HG02840 (cell line): ENCODE data around the gene KLKB1.
"Not testable (repeated sequence)": the region's sequence is repeated elsewhere in the genome, so short reads cannot be mapped to it uniquely, and the experiment has no call there.

Experiments used
- ATAC-seq: cut with Tn5 transposase; IDR thresholded peaks from one replicate; pipeline ENCODE4 v1.9.1; 2021; ENCODE audit warnings: mild to moderate bottlenecking, moderate library complexity, moderate number of reproducible peaks; ENCODE audit not compliant: unreplicated experiment, low FRiP score

Gene KLKB1

DNA sequence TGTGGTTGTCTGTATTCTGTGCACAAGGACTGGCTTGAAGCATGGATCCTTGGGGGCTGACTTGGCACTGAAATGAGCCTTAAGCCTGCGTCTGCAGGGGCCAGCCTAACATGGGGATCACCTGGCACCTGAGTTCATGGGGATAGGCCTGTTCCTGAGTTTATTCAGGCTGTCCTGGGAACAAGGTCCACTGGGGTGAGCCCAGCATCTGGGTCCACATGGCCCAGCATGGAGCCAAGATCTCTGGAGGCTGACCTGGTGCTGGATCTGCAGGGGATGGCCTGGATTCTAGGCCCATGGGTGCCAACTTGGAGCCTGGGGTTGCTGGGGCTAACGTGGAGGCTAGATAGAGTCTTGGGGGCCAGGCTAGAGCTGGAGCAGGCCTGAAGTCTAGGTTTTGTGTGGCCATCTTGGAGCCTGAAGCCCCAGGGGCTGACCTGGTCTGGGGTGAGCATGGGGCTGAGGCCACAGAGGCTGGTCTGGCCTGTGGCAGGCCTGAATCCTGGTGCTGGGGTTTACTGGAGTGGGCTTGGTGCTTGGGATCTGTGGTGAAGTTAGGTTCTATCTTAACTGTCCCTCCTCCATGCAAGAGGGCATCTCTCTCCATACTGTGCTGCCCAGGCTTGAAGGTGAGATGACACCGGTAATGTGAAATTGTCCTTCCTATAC is 652 bp upstream of the KLKB1 start:
- ATAC-seq, result no peak

DNA sequence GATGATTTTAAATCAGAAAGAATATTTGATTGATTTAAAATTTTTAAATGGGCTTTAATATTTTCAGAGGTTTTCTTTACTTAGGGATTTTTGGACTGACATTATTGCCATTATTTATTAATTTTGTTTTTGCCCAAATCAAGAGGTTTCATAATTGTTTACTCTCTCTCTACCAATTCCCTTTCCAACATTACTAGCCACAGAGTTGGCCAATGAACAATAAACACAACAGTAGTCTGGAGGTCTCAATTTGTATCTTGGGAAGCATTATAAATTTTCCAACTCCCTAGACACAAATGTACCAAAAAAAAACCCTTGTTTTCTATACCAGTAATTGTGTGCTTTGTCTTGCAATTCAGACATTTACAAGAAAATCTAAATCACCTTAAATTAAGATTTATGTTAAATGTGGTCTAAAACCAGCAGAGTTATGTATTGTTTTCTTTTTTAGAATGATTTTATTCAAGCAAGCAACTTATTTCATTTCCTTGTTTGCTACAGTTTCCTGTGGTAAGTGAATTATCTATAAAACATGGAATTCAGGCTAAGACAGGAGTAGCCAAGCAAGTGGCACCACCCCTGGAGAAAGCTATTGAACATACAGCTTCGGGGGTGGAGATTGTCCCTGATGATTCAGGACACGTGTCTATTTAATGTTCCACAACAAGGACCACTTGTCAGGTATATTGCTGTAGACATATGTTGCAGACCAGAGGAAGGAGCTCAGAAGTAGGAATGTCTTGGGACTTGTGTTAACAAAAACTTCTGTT is 622 bp downstream of the KLKB1 start:
- no peak for ATAC-seq

DNA sequence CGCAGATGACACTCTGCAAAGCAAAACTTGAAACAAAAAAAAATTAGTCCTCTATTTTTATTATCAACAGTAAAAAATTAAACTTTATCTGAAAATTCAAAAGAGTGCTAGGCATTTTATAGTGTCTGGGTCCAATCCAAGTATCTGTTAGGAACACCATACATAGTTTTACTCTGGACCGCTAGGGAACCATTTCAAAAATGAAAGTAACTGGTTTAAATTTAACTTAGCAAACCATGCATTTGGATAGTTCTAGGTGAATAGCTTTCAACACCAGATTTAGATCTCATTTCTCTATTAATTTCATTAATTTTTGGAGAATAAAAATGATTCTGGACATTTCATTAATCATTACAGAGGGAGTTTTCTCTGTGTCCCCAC is 1.2 kb downstream of the KLKB1 start:
- ATAC-seq, result no peak

DNA sequence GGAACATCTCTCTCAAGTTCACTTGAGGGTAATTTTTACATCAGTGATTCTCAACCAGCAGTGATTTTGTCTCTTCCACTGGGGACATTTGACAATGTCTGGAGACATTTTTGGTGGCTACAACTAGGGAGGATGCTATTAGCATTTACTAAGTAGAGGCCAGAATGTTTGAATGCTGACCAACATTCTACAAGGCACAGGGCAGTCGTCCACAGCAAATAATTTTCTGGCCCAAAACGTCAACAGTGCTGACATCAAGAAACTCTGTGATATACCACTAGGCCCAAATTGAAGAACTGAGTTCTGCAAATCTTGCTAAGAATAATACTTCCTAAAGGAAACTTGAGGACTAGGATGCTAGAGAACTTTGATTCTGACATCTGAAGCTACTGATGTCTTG is 7.1 kb downstream of the KLKB1 start:
- ATAC-seq, result no peak

DNA sequence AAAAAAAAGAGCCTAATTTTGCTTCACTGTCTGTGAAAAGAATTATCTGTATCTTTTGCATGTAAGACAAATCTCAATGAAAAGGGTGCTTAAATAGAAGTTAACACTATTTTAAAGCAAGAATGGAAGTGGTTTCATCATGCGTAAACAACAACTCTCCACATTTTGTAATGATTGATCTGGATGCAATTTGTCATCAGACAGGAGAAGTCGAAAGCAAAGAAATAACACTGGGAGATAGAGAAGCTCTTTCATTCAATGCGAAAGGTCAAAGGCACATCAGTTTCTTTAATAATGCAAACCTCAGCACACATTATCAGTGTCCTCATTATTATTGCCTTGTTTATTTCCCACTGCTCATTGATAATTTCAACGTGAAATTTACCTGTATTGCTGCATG is 8.8 kb downstream of the KLKB1 start:
- ATAC-seq, result no peak

DNA sequence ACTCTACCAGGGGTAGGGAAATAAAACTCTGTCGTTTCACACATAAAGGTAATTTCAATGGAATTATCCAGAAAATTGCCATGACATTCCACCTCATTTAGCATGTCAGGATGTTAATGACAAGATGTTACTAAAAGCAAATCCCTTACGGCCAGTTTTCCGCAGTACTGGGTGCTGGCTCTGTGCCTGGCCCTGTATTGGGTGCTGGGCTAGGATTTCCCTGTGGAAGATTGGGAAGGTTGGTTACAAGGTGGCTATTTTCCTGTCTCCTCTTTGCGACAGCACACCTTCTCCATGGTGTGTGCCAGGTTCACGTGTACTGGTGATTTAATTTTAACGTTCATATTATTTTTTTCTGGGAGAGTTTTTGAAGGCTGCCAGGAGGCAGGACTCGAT is 13.1 kb downstream of the KLKB1 start:
- no peak for ATAC-seq

DNA sequence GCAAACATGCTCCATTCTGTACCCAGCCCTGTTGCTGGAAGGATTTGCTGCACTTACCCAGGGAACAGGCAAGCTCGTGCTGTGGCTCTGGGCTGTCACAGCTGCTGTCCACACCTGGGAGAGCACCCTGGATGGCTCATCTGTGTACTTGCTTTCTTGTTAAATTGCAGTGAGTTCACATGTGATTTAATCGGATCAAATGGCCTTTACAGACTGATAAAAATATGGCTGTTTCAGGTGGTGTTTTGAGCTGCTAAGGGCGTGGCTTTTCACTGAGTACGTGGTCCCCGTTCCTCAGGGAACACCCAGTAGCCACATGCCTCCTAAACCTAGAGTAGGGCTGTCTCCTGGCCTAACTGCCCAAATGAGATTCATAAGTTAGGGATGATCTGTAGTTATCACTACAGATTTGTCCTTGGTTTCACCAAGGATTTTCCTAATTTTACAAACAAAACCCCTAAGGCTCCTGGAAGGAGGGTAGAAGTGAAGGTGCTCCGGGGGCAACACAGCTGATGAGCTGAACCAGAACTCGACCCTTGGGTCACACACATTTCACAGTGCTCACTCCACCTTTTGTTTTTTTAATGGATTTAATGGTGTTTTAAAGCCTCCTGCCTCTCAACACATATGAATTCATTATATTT is 13.7 kb downstream of the KLKB1 start:
- no peak for ATAC-seq

DNA sequence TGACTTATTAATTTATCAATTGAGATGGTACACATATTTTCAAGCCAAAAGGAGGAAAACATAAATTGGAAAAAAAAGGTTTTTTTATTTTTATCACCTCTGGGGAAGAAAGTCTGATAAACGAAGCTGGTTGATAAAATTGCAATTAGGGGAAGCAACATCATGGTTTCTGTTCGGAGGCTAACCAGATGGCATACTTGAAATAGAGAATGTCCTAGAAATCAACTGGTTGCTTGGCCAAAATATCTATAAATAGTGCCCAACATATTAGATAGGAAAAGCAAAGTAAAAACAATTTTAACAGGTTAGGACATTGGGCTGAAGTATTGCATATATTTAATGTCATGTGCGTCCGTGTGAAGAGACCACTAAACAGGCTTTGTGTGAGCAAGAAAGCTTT is 14.3 kb downstream of the KLKB1 start:
- ATAC-seq, result no peak

DNA sequence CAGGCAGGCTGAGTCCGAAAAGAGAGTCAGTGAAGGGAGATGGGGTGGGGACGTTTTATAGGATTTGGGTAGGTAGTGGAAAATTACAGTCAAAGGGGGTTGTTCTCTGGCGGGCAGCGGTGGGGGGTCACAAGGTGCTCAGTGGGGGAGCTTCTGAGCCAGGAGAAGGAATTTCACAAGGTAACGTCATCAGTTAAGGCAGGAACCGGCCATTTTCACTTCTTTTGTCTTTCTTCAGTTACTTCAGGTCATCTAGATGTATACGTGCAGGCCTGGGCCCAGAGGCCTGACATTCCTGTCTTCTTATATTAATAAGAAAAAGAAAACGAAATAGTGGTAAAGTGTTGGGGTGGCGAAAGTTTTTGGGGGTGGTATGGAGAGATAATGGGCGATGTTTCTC is 14.7 kb downstream of the KLKB1 start:
- ATAC-seq, result not testable (repeated sequence)

DNA sequence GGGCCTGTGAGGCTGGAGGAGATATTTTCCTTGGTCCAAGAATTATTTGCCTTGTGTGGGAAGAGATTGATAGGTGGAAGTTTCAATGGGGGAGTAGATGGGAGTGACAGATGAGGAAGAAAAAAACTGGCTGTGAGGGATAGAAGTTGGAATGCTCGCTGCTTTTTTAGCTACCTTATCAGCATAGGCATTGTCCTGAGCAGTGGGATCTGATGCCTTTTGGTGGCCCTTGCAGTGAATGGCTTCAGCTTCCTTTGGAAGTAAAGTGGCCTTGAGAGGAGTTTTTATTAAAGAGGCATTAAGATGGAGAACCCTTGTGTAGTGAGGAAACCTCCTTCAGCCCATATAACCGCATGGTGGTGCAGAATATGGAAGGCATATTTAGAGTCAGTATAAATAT is 16.0 kb downstream of the KLKB1 start:
- ATAC-seq, result no peak

DNA sequence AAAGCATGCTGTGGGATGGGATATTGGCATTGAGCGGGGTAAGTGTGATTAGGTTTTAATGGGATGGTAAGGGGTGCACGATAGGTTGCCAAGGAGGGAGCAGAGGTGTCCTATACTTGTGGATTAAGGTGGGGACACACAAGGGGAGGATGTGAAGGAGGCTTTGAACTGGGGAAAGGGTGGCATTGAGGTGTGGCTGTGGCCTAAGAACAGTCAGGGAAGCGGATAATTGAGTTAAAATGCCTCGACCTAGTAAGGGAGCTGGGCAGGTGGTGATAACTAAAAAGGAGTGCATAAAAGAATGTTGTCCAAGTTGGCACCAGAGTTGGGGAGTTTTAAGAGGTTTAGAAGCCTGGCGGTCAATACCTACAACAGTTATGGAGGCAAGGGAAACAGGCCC is 17.5 kb downstream of the KLKB1 start:
- no peak for ATAC-seq

DNA sequence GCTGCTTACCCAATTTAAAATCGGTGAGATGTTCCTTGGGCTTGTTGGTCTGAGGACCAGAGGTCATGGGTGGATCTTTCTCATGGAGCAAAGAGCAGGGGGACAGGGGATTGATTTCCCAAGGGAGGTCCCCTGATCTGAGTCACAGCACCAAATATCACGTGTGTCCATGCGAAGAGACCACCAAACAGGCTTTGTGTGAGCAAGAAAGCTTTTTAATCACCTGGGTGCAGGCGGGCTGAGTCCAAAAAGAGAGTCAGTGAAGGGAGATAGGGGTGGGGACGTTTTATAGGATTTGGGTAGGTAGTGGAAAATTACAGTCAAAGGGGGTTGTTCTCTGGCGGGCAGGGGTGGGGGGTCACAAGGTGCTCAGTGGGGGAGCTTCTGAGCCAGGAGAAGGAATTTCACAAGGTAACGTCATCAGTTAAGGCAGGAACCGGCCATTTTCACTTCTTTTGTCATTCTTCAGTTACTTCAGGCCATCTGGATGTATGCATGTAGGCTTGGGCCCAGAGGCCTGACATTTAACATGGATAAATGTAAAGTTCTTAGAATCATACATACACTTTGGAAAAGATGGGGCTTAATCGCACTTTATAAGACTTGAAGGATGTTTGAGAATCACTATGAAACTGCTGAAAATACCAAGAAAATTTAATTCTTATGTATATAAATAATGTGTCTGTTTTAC is 19.9 kb downstream of the KLKB1 start:
- not testable (repeated sequence) for ATAC-seq

DNA sequence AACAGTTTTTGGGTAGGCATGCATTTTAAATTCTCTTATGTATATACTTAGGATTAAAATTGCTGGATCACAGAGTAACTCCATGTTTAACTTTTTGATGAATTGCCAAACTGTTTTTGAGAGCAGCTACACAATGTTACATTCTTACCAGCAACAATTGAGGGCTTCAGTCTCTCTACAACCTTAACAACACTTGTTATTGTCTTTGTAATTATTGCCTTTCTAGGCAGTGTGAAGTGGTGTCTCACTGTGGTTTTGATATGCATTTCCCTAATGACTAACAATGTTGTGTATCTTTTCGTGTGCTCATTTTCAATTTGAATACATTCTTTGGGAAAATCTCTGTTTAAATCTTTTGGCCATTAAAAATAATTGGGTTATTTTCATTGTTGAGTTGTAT is 21.3 kb downstream of the KLKB1 start:
- no peak for ATAC-seq

DNA sequence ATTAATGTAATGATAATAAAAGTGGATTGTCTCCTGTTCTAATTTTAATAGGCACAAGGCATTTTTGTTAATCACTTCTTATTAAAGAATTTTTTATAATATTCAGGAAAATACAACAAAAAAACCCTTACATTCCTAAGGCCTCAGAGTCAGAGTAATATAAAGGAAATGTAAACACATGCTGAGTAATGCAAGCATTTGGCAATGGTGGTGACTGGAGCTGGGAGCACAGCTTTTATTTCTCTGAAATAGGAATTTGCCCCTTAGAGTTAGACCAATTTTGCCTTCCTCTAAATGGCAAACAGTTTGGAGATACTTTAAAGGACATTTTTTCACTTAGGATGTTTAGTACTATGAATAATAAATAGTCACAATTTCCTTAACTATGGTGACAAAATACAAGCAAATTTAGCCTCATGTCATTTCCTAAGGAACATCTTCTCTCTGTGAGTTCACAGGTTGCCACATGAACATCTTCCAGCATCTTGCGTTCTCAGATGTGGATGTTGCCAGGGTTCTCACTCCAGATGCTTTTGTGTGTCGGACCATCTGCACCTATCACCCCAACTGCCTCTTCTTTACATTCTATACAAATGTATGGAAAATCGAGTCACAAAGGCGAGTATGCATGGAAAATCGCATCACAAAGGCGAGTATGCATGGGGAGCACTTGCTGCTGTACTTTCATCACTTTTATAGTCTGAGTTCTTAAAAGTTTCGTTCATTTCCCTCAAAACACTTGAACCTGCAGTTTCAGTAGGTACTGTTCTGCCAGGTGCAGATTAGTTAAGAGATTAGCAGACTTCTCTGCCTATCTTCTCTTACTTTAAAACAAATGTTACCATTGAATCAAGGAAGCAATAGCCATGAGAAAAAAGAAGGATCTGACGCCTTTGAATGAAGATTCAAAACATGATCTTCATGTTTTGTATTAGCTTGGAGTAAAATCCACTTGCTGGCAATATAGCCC is 22.8 kb downstream of the KLKB1 start:
- no peak for ATAC-seq

DNA sequence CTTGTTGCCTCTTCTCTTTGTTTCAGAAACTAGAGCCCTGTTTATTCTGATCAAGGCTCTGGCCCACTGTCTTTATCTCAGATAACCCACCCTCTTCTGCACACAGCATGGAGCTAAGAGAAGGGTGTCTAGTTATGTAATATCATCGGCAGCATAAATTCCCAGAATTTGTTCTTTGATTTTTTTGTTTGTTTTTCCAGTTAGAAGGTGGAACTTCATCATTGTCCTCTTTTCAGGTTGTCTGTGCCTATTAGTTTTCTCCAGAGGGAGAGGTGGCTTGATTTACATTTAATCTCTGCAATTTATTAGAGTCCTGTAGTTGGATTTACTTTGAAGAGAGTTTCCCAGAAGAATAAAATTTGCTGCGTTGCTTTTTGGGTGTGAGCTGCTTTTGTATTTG is 23.5 kb downstream of the KLKB1 start:
- no peak for ATAC-seq

DNA sequence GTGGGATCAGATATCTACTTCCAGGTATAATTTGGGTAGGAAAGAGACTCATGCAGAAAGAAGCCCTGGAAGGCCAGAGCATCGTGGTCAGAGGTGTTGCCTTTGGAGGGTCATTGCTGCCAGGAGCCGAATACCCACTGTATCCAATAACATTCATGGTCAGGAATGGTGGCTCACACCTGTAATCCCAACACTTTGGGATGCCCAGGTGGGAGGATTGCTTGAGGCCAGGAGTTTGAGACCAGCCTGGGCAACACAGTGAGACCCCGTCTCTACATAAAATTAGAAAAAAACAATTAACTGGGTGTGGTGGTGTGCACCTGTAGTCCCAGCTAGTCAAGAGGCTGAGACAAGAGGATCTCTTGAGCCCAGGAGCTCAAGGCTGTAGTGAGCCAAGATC is 27.8 kb downstream of the KLKB1 start:
- ATAC-seq, result no peak

DNA sequence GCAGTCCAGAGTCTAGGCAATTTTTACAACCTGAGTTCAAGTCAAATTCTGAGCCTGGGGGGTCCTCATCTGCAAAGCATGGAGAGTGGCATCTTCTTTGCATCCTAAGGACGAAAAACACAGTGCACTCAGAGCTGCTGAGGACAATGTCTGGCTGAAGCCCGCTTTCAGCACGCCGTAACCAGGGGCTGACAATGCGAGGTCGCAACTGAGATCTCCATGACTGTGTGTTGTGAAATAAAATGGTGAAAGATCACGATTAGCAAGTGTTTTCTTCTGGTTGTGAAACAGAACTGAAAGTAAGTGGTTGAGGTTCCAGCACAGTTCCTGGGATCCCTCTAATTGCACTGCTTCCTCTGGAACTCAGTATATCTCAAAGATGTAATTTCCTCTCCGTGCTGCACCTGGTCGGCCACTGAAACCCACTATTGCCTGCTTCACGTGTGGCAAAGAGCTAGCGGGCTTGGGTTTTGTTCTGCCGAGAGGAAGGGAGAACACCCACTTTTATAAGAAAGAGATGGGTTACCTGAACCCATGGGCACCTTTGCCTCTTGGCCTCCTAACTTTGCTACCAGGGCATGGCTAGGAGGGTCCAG is 31.0 kb downstream of the KLKB1 start:
- ATAC-seq, result no peak

DNA sequence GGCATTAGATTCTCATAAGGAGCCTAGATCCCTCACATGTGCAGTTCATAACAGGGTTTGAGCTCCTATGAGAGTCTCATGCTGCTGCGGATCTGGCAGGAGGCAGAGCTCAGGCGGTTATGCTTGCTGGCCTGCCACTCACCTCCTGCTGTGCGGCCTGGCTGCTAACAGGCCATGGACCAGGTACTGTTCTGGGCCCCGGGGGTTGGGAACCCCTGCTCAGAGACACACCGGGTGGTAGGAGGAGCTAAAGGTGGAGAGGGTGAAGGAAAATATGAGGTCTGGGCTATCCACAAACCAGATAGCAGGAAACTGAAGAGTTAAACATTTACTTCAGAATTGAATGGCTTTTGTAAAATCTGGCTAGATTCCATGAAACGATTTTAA is 32.8 kb downstream of the KLKB1 start:
- ATAC-seq, result no peak

DNA sequence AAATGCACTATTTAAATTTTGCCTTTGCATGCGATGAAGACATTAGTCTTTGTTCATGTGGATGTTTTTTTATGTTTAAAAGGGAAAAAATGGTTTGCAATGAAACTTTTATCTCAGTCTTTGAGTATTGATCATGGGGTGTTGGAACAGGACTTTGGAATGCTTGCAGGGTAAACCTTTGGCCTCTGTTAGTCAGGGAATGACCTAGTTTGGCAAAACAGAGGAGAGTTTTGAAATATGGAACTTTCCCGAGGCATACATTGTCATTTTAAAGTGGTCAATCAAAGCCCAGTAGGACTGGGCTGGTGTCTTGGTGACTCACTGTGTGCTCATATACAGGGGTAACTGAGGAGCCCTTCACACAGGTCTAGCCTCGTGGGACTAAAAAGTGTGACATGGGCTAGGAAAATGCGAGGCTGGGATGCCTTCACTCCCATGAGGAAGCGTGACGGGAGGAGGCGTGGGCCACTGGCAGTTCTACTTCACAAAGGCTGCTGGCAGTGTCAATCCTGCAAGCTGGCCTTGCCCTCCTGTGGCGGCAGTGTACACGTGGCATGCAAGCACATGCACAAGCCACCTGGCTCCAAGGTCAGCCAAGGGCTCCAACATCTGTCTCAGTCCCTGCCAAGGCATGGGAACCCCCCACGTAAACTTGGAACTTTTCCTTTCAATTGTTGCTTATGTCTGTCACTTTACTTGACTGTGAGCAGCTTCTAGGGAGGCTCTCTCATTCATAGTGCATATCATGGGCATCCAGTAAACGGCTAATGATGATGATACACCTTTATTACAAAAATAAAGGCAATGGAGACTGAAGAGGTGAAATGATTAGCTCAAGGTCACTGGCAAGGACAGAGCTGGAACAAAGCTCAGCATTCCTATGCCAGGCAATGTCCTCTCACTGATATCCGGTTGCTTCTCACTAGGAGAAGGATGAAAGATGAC is 33.5 kb downstream of the KLKB1 start:
- no peak for ATAC-seq
